H9 (cell line): Measurements from ENCODE around the gene BHLHE23. TPM values are rescaled to one million over a fixed set of nuclear protein-coding genes. Genes with fewer than 3 reads are reported as not detected.
A peak's percentile ranks its signal among the peaks of the same experiment; 100 is the strongest.

Experiments
- DNase-seq: peaks from one replicate; pipeline ENCODE4 v3.0.0-alpha.2; 2017
- H2AFZ ChIP-seq: one replicate; pipeline ENCODE4 v1.6.1; 2013; ENCODE audit warnings: mild to moderate bottlenecking, low read length, control low read depth, moderate library complexity
- H2AK5ac ChIP-seq: 2 replicates; pipeline ENCODE4 v1.6.1; 2013; ENCODE audit warnings: low read length, control low read depth, mixed read lengths; ENCODE audit not compliant: insufficient read length
- H2BK120ac ChIP-seq: one replicate; pipeline ENCODE4 v1.6.1; 2013; ENCODE audit warnings: low read depth, mild to moderate bottlenecking, low read length, control low read depth, inconsistent platforms; ENCODE audit not compliant: poor library complexity, severe bottlenecking
- H2BK12ac ChIP-seq: 2 replicates; pipeline ENCODE4 v1.6.1; 2013; ENCODE audit warnings: low read length, control low read depth, mixed read lengths, low read depth; ENCODE audit not compliant: insufficient read length
- H2BK15ac ChIP-seq: 2 replicates; pipeline ENCODE4 v1.6.1; 2013; ENCODE audit warnings: low read depth, low read length, control low read depth
- H2BK20ac ChIP-seq: one replicate; pipeline ENCODE4 v1.6.1; 2013; ENCODE audit warnings: low read depth, mild to moderate bottlenecking, low read length, control low read depth, inconsistent platforms; ENCODE audit not compliant: poor library complexity, severe bottlenecking
- H2BK5ac ChIP-seq: 2 replicates; pipeline ENCODE4 v1.6.1; 2013; ENCODE audit warnings: low read length, control low read depth, mixed read lengths; ENCODE audit not compliant: insufficient read length
- H3K14ac ChIP-seq: 2 replicates; pipeline ENCODE4 v1.6.1; 2013; ENCODE audit warnings: low read length, control low read depth; ENCODE audit not compliant: insufficient read depth
- H3K18ac ChIP-seq: 2 replicates; pipeline ENCODE4 v1.6.1; 2013; ENCODE audit warnings: low read depth, mild to moderate bottlenecking, mixed read lengths, low read length, control low read depth; ENCODE audit not compliant: insufficient read length
- H3K23ac ChIP-seq: 2 replicates; pipeline ENCODE4 v1.6.1; 2013; ENCODE audit warnings: low read length, control low read depth, mixed read lengths, low read depth; ENCODE audit not compliant: insufficient read length
- H3K23me2 ChIP-seq: 2 replicates; pipeline ENCODE4 v1.6.1; 2013; ENCODE audit warnings: low read depth, mild to moderate bottlenecking, mixed read lengths, low read length, control low read depth; ENCODE audit not compliant: insufficient read length, poor library complexity, severe bottlenecking
- H3K27ac ChIP-seq: 2 replicates; pipeline ENCODE4 v1.5.1; 2013; ENCODE audit warnings: low read length, control low read depth, mixed read lengths, low read depth; ENCODE audit not compliant: insufficient read length
- H3K27me3 ChIP-seq: 2 replicates; pipeline ENCODE4 v1.6.1; 2013; ENCODE audit warnings: low read length, control low read depth, inconsistent platforms; ENCODE audit not compliant: insufficient read depth
- H3K4ac ChIP-seq: 2 replicates; pipeline ENCODE4 v1.6.1; 2013; ENCODE audit warnings: low read depth, mild to moderate bottlenecking, control low read depth, inconsistent platforms, low read length, moderate library complexity
- H3K4me1 ChIP-seq: 2 replicates; pipeline ENCODE4 v1.6.1; 2013; ENCODE audit warnings: low read length, control low read depth, inconsistent platforms; ENCODE audit not compliant: insufficient read depth
- H3K4me2 ChIP-seq: 2 replicates; pipeline ENCODE4 v1.6.1; 2013; ENCODE audit warnings: low read length, control low read depth, mixed read lengths; ENCODE audit not compliant: insufficient read length, insufficient read depth
- H3K56ac ChIP-seq: 2 replicates; pipeline ENCODE4 v1.6.1; 2013; ENCODE audit warnings: low read depth, mild to moderate bottlenecking, mixed read lengths, low read length, control low read depth; ENCODE audit not compliant: insufficient read length
- H3K79me1 ChIP-seq: 2 replicates; pipeline ENCODE4 v1.6.1; 2013; ENCODE audit warnings: low read depth, mild to moderate bottlenecking, moderate library complexity, low read length, control low read depth, inconsistent platforms; ENCODE audit not compliant: insufficient read depth, poor library complexity, severe bottlenecking
- H3K79me2 ChIP-seq: 2 replicates; pipeline ENCODE4 v1.6.1; 2013; ENCODE audit warnings: low read length, control low read depth, inconsistent platforms; ENCODE audit not compliant: insufficient read depth
- H3K9ac ChIP-seq: 2 replicates; pipeline ENCODE4 v1.6.1; 2013; ENCODE audit warnings: low read length, control low read depth, mixed read lengths; ENCODE audit not compliant: insufficient read length; ENCODE audit errors: extremely low read depth
- H3K9me3 ChIP-seq: one replicate; pipeline ENCODE4 v1.6.1; 2013; ENCODE audit warnings: low read depth, low read length, inconsistent platforms; ENCODE audit not compliant: control insufficient read depth
- H3T11ph ChIP-seq: one replicate; pipeline ENCODE4 v1.6.1; 2013; ENCODE audit warnings: mild to moderate bottlenecking, low read length, control low read depth, inconsistent platforms
- H4K20me1 ChIP-seq: one replicate; pipeline ENCODE4 v1.6.1; 2013; ENCODE audit not compliant: control insufficient read depth, insufficient read length, insufficient read depth
- H4K5ac ChIP-seq: 2 replicates; pipeline ENCODE4 v1.6.1; 2013; ENCODE audit warnings: low read depth, mild to moderate bottlenecking, mixed read lengths, low read length, control low read depth; ENCODE audit not compliant: insufficient read length
- H4K8ac ChIP-seq: replicated peaks from 2 replicates; pipeline ENCODE4 v1.6.1; 2013; ENCODE audit warnings: low read length, control low read depth, mixed read lengths, low read depth; ENCODE audit not compliant: insufficient read length
- H4K91ac ChIP-seq: 2 replicates; pipeline ENCODE4 v1.6.1; 2013; ENCODE audit warnings: low read depth, mild to moderate bottlenecking, moderate library complexity, mixed read lengths, low read length, control low read depth; ENCODE audit not compliant: insufficient read length
- H3K27ac Mint-ChIP-seq, 3 experiments: 2 replicates in 2 of 3; 3 replicates in 1 of 3; pipeline ENCODE4 v1.8.0; 2020 to 2021; ENCODE audit warnings: mixed read lengths in 3 of 3, mild to moderate bottlenecking in 1 of 3, moderate library complexity in 1 of 3
- H3K27me3 Mint-ChIP-seq: 2 replicates; pipeline ENCODE4 v1.8.0; 2021; ENCODE audit warnings: low read depth, mild to moderate bottlenecking, moderate library complexity, mixed read lengths
- H3K36me3 Mint-ChIP-seq, 3 experiments: 2 replicates in 2 of 3; 3 replicates in 1 of 3; pipeline ENCODE4 v1.8.0; 2020 to 2021; ENCODE audit warnings: low read depth in 3 of 3, mixed read lengths in 3 of 3; ENCODE audit not compliant: insufficient read depth in 1 of 3
- H3K4me1 Mint-ChIP-seq, 2 experiments: 2 replicates each; pipeline ENCODE4 v1.8.0; 2020; ENCODE audit warnings: mixed read lengths in 2 of 2
- H3K4me3 Mint-ChIP-seq, 2 experiments: 2 replicates in 1 of 2; 3 replicates in 1 of 2; pipeline ENCODE4 v1.8.0; 2020 to 2021; ENCODE audit warnings: mild to moderate bottlenecking in 2 of 2, mixed read lengths in 2 of 2, moderate library complexity in 1 of 2
- H3K9me3 Mint-ChIP-seq, 2 experiments: 2 replicates in 1 of 2; 3 replicates in 1 of 2; pipeline ENCODE4 v1.8.0; 2020; ENCODE audit warnings: mild to moderate bottlenecking in 2 of 2, mixed read lengths in 2 of 2, moderate library complexity in 1 of 2
- WGBS: extraction: QIAGEN DNeasy Blood & Tissue Kit; methylation state at CpG from one replicate; pipeline ENCODE4 v1.1.7; 2013; ENCODE audit warnings: missing lambda C conversion rate, low lambda C conversion rate, mixed read lengths; ENCODE audit not compliant: insufficient read length; ENCODE audit errors: extremely low coverage; 5-methylcytosine and 5-hydroxymethylcytosine counted together
- total RNA-seq: library from RNA; stranded (reverse); gene quantifications from 2 replicates; pipeline ENCODE4 v1.2.1, GENCODE V29; 2021
- TF ChIP-seq, protein P1 (sequence below): fragments of 200-600 bp; sonication (generic); conservative IDR thresholded peaks from 3 replicates; pipeline ENCODE4 v1.8.0; 2021; ENCODE audit warnings: antibody characterized with exemption, mild to moderate bottlenecking

BHLHE23 gene
- total RNA-seq, 1 experiment from 2014 or later = 0.35 TPM

DNA sequence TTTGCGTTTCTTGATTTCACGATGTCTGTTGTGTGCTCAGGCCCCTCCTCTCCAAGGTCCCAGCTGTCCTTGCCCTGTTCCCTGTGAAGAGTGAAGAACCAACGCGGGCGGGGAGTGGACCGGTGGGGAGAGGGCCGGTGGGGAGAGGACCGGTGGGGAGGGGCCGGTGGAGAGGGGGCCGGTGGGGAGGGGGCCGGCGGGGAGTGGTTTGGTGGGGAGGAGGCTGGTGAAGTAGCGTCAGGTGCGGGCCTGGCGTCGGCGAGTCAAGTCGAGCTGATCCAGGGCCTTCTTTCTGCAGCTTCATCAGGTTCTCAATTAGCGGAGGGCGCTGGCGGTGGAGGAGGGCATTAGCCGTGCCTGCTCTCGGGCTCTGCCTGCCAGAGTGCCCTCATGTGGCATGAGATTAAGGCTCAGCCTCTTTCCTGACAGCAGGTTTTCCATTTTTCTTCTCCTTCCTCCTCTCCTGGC, 21.2 kb upstream of the BHLHE23 start:
- TF ChIP-seq, protein P1, sequence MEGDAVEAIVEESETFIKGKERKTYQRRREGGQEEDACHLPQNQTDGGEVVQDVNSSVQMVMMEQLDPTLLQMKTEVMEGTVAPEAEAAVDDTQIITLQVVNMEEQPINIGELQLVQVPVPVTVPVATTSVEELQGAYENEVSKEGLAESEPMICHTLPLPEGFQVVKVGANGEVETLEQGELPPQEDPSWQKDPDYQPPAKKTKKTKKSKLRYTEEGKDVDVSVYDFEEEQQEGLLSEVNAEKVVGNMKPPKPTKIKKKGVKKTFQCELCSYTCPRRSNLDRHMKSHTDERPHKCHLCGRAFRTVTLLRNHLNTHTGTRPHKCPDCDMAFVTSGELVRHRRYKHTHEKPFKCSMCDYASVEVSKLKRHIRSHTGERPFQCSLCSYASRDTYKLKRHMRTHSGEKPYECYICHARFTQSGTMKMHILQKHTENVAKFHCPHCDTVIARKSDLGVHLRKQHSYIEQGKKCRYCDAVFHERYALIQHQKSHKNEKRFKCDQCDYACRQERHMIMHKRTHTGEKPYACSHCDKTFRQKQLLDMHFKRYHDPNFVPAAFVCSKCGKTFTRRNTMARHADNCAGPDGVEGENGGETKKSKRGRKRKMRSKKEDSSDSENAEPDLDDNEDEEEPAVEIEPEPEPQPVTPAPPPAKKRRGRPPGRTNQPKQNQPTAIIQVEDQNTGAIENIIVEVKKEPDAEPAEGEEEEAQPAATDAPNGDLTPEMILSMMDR = no peak
- Histone ChIP-seq H3K9me3 (no peaks in the 10 kb centered on the region), H4K5ac (no peak overlapping the region), H3K23me2 (peaks cover 4% of the 10 kb centered on the region), H4K20me1 (no peaks in the 10 kb centered on the region), H4K8ac (no peak overlapping the region), H2BK20ac (no peak overlapping the region), H3K4me1 (peaks cover 3% of the 10 kb centered on the region; the same call in 1 of the 2 replicates), H2AFZ (no peak overlapping the region), H2BK120ac (no peak overlapping the region), H3K23ac (no peak overlapping the region), H3K79me1 (no peaks in the 10 kb centered on the region), H3K4ac (no peak overlapping the region), H2BK15ac (no peak overlapping the region), H2AK5ac (no peak overlapping the region), H2BK12ac (no peak overlapping the region), H3T11ph (no peak overlapping the region), H3K14ac (no peak overlapping the region), H3K18ac (no peak overlapping the region), H3K27ac (no peak overlapping the region), H3K79me2 (no peaks in the 10 kb centered on the region), H3K4me2 (peak overlapping the region; percentile 49), H3K9ac (no peak overlapping the region), H3K56ac (no peak overlapping the region), H2BK5ac (no peak overlapping the region), H3K27me3 (no peaks in the 10 kb centered on the region; the same call in 1 of the 2 replicates), H4K91ac (no peak overlapping the region)
- H3K4me3 Mint-ChIP-seq = peak overlapping the region in 1 of 2 experiments; percentile 73; a peak in 3 of 5 replicates
- H3K27me3 Mint-ChIP-seq = peaks cover 20% of the 10 kb centered on the region
- H3K9me3 Mint-ChIP-seq = no peaks in the 10 kb centered on the region
- 0 out of 7 replicates have a peak overlapping the region, but pooled peaks of 1 of the 3 experiments have one; percentile 8 for H3K27ac Mint-ChIP-seq
- no CpG with 5 or more reads among the region's 23 CpGs for WGBS
- peaks cover 25 to 40% of the 10 kb centered on the region in 2 experiments for H3K4me1 Mint-ChIP-seq
- no peaks in the 10 kb centered on the region for H3K36me3 Mint-ChIP-seq
- DNase-seq = no peak
